ENCODE data around the gene PTPRG.

PTPRG gene

DNA sequence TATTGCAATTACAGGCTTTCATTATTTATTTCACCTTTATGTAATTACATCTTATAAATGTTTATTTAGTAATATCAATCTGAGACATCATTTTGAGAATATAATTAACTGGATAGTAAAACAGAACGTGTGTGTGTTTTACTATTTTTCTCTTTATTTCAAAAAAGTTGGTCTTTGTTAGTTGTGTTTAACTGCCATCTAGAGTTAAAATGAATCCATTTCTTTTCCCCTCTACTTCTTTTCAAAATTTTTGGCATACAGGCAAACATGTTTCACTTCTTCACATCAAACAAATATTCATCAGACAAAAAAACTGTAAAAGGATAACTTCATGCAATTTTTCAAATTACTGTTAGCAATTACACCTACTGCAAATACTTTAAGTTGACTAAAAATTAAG, 750.8 kb downstream of the PTPRG start:
- no peaks in the 10 kb centered on the region for H3K9me3 ChIP-seq (ENCODE audit: insufficient read depth, low read depth, low read length)
- H2AFZ ChIP-seq (ENCODE audit: low read length): no peak overlapping the region
- TF ChIP-seq EZH2phosphoT487 (IDR thresholded peaks at IDR 0.05; ENCODE audit: borderline replicate concordance): no peak
- 0 out of 2 replicates have a peak, but pooled peaks have one; percentile 13 for TF ChIP-seq CTCF (conservative IDR thresholded peaks at IDR 0.05; ENCODE audit: low read length)
- H3K4me1 ChIP-seq (ENCODE audit: insufficient read depth, low read length, poor library complexity, severe bottlenecking): no peaks in the 10 kb centered on the region
- no peaks in the 10 kb centered on the region for H3F3A ChIP-seq (ENCODE audit: low read depth)
- no peak overlapping the region for H3K4me2 ChIP-seq (ENCODE audit: low read depth, low read length, poor library complexity, severe bottlenecking)
- no peaks in the 10 kb centered on the region for H3K27me3 ChIP-seq (ENCODE audit: insufficient read depth, low read length, poor library complexity, severe bottlenecking)
- no peaks in the 10 kb centered on the region for H4K20me1 ChIP-seq (ENCODE audit: insufficient read depth, low read length, poor library complexity, severe bottlenecking)
- no peak overlapping the region for H3K4me3 ChIP-seq (ENCODE audit: low read length, poor library complexity, severe bottlenecking)
- no peak overlapping the region for H3K9ac ChIP-seq (ENCODE audit: low read depth, low read length, poor library complexity, severe bottlenecking)
- no peaks in the 10 kb centered on the region for H3K9me2 ChIP-seq (replicated peaks; ENCODE audit: low read depth, low read length)
- H3K79me2 ChIP-seq (ENCODE audit: insufficient read depth, low read length): no peaks in the 10 kb centered on the region
- no peaks in the 10 kb centered on the region for H3K36me3 ChIP-seq (ENCODE audit: insufficient read depth, low read length)

- TF ChIP-seq CTCF (conservative IDR thresholded peaks at IDR 0.05; ENCODE audit: low read length): no peak
- TF ChIP-seq EZH2phosphoT487 (IDR thresholded peaks at IDR 0.05; ENCODE audit: borderline replicate concordance): no peak
- Histone ChIP-seq H3K4me2 (ENCODE audit: low read depth, low read length, poor library complexity, severe bottlenecking) (no peak overlapping the region), H3K9me3 (ENCODE audit: insufficient read depth, low read depth, low read length) (no peaks in the 10 kb centered on the region), H3K4me1 (ENCODE audit: insufficient read depth, low read length, poor library complexity, severe bottlenecking) (no peaks in the 10 kb centered on the region), H3K27me3 (ENCODE audit: insufficient read depth, low read length, poor library complexity, severe bottlenecking) (no peaks in the 10 kb centered on the region), H3K9ac (ENCODE audit: low read depth, low read length, poor library complexity, severe bottlenecking) (no peak overlapping the region), H3F3A (ENCODE audit: low read depth) (no peaks in the 10 kb centered on the region), H3K36me3 (ENCODE audit: insufficient read depth, low read length) (no peaks in the 10 kb centered on the region), H3K79me2 (ENCODE audit: insufficient read depth, low read length) (no peaks in the 10 kb centered on the region), H2AFZ (ENCODE audit: low read length) (no peak overlapping the region), H3K4me3 (ENCODE audit: low read length, poor library complexity, severe bottlenecking) (no peak overlapping the region), H3K9me2 (replicated peaks; ENCODE audit: low read depth, low read length) (no peaks in the 10 kb centered on the region), H4K20me1 (ENCODE audit: insufficient read depth, low read length, poor library complexity, severe bottlenecking) (no peaks in the 10 kb centered on the region)
Measured at GRCh38 chr3:62316525-62316924, 755.2 kb downstream of the PTPRG start.

DNA sequence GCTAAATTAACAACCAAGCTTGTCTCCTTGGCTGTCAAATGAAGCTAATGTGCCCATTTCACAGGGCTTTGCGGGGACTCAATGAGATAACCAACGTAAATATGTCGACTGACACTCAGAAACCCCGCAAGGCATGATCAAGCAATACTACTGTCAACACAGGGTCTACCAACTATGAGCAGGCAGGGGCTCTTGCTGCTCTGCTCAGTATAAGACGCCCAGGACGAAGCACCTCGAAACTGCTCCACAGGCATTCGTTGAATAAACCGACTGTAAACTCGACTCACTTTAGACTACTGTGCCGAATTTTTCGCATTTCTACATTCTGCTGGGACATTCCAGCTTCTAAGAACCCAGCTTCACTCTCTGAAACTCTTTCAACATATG, 757.0 kb downstream of the PTPRG start:
- Histone ChIP-seq H4K20me1 (ENCODE audit: insufficient read depth, low read length, poor library complexity, severe bottlenecking) (no peaks in the 10 kb centered on the region), H3K36me3 (ENCODE audit: insufficient read depth, low read length) (no peaks in the 10 kb centered on the region), H3K4me2 (ENCODE audit: low read depth, low read length, poor library complexity, severe bottlenecking) (no peak overlapping the region), H3F3A (ENCODE audit: low read depth) (no peaks in the 10 kb centered on the region), H3K79me2 (ENCODE audit: insufficient read depth, low read length) (no peaks in the 10 kb centered on the region), H3K27me3 (ENCODE audit: insufficient read depth, low read length, poor library complexity, severe bottlenecking) (no peaks in the 10 kb centered on the region), H3K9ac (ENCODE audit: low read depth, low read length, poor library complexity, severe bottlenecking) (no peak overlapping the region), H2AFZ (ENCODE audit: low read length) (no peak overlapping the region), H3K9me3 (ENCODE audit: insufficient read depth, low read depth, low read length) (no peaks in the 10 kb centered on the region), H3K4me1 (ENCODE audit: insufficient read depth, low read length, poor library complexity, severe bottlenecking) (no peaks in the 10 kb centered on the region), H3K9me2 (replicated peaks; ENCODE audit: low read depth, low read length) (no peaks in the 10 kb centered on the region), H3K4me3 (ENCODE audit: low read length, poor library complexity, severe bottlenecking) (no peak overlapping the region)
- TF ChIP-seq EZH2phosphoT487 (IDR thresholded peaks at IDR 0.05; ENCODE audit: borderline replicate concordance) (no peak), CTCF (conservative IDR thresholded peaks at IDR 0.05; ENCODE audit: low read length) (no peak)

All from Loucy (cell line).